Measurements from ENCODE around the gene BMP5. TPM values are rescaled to one million over a fixed set of nuclear protein-coding genes. Genes with fewer than 3 reads are reported as not detected.

Gene BMP5
- total and polyA plus RNA-seq, 10 of the 15 experiments (the other 5 are each of a cell fraction or from before 2014, with no cell fraction given), result not detected

DNA sequence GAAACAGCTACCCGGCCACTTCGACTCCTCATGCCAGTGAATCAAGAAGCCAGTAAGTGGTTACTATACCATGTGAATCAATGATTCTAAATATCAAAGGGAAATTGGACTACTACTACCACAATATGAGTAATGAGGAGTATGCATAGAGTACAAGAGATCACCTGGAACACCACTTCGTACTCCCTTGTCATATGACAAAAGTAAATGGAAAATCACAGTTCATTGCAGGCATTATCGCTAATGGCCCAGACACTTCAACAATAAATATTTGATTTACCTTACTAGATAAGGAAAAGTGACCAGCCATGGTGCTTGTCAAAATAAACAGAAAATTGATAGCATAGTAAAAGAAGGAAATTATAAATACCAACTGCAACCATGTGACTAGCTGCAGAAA is 73.1 kb downstream of the BMP5 start:
- 43% methylated on average over 4 of the region's 4 CpGs for WGBS (ENCODE audit: insufficient coverage, insufficient replicate concordance, low lambda C conversion rate, missing lambda C conversion rate)
- no peak for TF ChIP-seq SMAD5 (IDR thresholded peaks at IDR 0.05; ENCODE audit: low read depth)
- no peak for TF ChIP-seq ZSCAN29 (IDR thresholded peaks at IDR 0.05)
- TF ChIP-seq, protein P1, sequence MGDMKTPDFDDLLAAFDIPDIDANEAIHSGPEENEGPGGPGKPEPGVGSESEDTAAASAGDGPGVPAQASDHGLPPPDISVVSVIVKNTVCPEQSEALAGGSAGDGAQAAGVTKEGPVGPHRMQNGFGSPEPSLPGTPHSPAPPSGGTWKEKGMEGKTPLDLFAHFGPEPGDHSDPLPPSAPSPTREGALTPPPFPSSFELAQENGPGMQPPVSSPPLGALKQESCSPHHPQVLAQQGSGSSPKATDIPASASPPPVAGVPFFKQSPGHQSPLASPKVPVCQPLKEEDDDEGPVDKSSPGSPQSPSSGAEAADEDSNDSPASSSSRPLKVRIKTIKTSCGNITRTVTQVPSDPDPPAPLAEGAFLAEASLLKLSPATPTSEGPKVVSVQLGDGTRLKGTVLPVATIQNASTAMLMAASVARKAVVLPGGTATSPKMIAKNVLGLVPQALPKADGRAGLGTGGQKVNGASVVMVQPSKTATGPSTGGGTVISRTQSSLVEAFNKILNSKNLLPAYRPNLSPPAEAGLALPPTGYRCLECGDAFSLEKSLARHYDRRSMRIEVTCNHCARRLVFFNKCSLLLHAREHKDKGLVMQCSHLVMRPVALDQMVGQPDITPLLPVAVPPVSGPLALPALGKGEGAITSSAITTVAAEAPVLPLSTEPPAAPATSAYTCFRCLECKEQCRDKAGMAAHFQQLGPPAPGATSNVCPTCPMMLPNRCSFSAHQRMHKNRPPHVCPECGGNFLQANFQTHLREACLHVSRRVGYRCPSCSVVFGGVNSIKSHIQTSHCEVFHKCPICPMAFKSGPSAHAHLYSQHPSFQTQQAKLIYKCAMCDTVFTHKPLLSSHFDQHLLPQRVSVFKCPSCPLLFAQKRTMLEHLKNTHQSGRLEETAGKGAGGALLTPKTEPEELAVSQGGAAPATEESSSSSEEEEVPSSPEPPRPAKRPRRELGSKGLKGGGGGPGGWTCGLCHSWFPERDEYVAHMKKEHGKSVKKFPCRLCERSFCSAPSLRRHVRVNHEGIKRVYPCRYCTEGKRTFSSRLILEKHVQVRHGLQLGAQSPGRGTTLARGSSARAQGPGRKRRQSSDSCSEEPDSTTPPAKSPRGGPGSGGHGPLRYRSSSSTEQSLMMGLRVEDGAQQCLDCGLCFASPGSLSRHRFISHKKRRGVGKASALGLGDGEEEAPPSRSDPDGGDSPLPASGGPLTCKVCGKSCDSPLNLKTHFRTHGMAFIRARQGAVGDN (IDR thresholded peaks at IDR 0.05), result no peak
- no peak for TF ChIP-seq SIN3A (IDR thresholded peaks at IDR 0.05; ENCODE audit: low read depth, low read length)
- TF ChIP-seq, protein P2, sequence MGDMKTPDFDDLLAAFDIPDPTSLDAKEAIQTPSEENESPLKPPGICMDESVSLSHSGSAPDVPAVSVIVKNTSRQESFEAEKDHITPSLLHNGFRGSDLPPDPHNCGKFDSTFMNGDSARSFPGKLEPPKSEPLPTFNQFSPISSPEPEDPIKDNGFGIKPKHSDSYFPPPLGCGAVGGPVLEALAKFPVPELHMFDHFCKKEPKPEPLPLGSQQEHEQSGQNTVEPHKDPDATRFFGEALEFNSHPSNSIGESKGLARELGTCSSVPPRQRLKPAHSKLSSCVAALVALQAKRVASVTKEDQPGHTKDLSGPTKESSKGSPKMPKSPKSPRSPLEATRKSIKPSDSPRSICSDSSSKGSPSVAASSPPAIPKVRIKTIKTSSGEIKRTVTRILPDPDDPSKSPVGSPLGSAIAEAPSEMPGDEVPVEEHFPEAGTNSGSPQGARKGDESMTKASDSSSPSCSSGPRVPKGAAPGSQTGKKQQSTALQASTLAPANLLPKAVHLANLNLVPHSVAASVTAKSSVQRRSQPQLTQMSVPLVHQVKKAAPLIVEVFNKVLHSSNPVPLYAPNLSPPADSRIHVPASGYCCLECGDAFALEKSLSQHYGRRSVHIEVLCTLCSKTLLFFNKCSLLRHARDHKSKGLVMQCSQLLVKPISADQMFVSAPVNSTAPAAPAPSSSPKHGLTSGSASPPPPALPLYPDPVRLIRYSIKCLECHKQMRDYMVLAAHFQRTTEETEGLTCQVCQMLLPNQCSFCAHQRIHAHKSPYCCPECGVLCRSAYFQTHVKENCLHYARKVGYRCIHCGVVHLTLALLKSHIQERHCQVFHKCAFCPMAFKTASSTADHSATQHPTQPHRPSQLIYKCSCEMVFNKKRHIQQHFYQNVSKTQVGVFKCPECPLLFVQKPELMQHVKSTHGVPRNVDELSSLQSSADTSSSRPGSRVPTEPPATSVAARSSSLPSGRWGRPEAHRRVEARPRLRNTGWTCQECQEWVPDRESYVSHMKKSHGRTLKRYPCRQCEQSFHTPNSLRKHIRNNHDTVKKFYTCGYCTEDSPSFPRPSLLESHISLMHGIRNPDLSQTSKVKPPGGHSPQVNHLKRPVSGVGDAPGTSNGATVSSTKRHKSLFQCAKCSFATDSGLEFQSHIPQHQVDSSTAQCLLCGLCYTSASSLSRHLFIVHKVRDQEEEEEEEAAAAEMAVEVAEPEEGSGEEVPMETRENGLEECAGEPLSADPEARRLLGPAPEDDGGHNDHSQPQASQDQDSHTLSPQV (IDR thresholded peaks at IDR 0.05), result no peak
- no peak for TF ChIP-seq CHD1 (IDR thresholded peaks at IDR 0.05; ENCODE audit: low read depth, low read length)
- no peak for TF ChIP-seq RUNX3 (IDR thresholded peaks at IDR 0.05; ENCODE audit: low read length)
- TF ChIP-seq, protein P3, sequence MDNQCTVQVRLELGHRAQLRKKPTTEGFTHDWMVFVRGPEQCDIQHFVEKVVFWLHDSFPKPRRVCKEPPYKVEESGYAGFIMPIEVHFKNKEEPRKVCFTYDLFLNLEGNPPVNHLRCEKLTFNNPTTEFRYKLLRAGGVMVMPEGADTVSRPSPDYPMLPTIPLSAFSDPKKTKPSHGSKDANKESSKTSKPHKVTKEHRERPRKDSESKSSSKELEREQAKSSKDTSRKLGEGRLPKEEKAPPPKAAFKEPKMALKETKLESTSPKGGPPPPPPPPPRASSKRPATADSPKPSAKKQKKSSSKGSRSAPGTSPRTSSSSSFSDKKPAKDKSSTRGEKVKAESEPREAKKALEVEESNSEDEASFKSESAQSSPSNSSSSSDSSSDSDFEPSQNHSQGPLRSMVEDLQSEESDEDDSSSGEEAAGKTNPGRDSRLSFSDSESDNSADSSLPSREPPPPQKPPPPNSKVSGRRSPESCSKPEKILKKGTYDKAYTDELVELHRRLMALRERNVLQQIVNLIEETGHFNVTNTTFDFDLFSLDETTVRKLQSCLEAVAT (IDR thresholded peaks at IDR 0.05), result no peak
- TF ChIP-seq POU2F2 (IDR thresholded peaks at IDR 0.05; ENCODE audit: borderline replicate concordance, low read depth, low read length), result no peak
- TF ChIP-seq, protein P4, sequence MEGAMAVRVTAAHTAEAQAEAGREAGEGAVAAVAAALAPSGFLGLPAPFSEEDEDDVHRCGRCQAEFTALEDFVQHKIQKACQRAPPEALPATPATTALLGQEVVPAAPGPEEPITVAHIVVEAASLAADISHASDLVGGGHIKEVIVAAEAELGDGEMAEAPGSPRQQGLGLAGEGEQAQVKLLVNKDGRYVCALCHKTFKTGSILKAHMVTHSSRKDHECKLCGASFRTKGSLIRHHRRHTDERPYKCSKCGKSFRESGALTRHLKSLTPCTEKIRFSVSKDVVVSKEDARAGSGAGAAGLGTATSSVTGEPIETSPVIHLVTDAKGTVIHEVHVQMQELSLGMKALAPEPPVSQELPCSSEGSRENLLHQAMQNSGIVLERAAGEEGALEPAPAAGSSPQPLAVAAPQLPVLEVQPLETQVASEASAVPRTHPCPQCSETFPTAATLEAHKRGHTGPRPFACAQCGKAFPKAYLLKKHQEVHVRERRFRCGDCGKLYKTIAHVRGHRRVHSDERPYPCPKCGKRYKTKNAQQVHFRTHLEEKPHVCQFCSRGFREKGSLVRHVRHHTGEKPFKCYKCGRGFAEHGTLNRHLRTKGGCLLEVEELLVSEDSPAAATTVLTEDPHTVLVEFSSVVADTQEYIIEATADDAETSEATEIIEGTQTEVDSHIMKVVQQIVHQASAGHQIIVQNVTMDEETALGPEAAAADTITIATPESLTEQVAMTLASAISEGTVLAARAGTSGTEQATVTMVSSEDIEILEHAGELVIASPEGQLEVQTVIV (IDR thresholded peaks at IDR 0.05; ENCODE audit: borderline replicate concordance, partially characterized antibody), result no peak
- no peak for TF ChIP-seq RFX5 (IDR thresholded peaks at IDR 0.05; ENCODE audit: low read depth, low read length)
- TF ChIP-seq, protein P5, sequence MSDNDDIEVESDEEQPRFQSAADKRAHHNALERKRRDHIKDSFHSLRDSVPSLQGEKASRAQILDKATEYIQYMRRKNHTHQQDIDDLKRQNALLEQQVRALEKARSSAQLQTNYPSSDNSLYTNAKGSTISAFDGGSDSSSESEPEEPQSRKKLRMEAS (IDR thresholded peaks at IDR 0.05; ENCODE audit: low read depth, low read length), result no peak

More for the DNA sequence above, 73.1 kb downstream of the BMP5 start:
- ChIA-PET RAD21 (ENCODE audit: unreplicated experiment) (no interaction called here), SMC1A (ENCODE audit: uncharacterized antibody, unreplicated experiment) (no interaction called here), POLR2A (no interaction called here), CTCF (no interaction called here)
- ATAC-seq (no peak), FAIRE-seq (no peak), DNase-seq (ENCODE audit: low read depth, low spot score) (no peak)
- Histone ChIP-seq H3K27me3 (replicated peaks in 1 of 2; ENCODE audit: control insufficient read depth in 2 of 2, insufficient read depth in 2 of 2, low read length in 1 of 2) (no peaks in the 10 kb centered on the region), H3K36me3 (ENCODE audit: control insufficient read depth in 2 of 2, insufficient read depth in 2 of 2, low read length in 1 of 2) (no peaks in the 10 kb centered on the region), H3K9ac (ENCODE audit: control insufficient read depth, insufficient read depth, low read length) (no peak overlapping the region), H3K27ac (ENCODE audit: control insufficient read depth, insufficient read depth) (no peak overlapping the region), H3K4me2 (ENCODE audit: control insufficient read depth, insufficient read depth) (no peak overlapping the region), H3K79me2 (ENCODE audit: control insufficient read depth, insufficient read depth, low read length) (no peaks in the 10 kb centered on the region), H3K4me3 (no peak overlapping the region), H2AFZ (ENCODE audit: control insufficient read depth, low read depth, low read length) (no peak overlapping the region), H4K20me1 (ENCODE audit: control insufficient read depth, insufficient read depth) (no peaks in the 10 kb centered on the region), H3K9me3 (replicated peaks; ENCODE audit: control insufficient read depth, insufficient read depth, low read length) (no peaks in the 10 kb centered on the region), H3K4me1 (ENCODE audit: control insufficient read depth, insufficient read depth, low read length) (no peaks in the 10 kb centered on the region)
- intact Hi-C loops (cut with micrococcal nuclease; ENCODE audit: unreplicated experiment), result no loop called here
- BruUV-seq (replicated peaks), result no TSS peak
- in situ Hi-C loops (cut with MboI), result no loop called here

Data from GM12878 (cell line).